ENCODE data around the gene BMP10.

Gene BMP10

GRCh38 chr2:68837164-68837860 is 33.9 kb downstream of the BMP10 start:
- DNase-seq (ENCODE audit: extremely low read depth, low read depth): no peak
- TF ChIP-seq CTCF (IDR thresholded peaks at IDR 0.05; ENCODE audit: low read depth, low read length, missing control alignments): peak; percentile 46

GRCh38 chr2:68835621-68836020 is 35.6 kb downstream of the BMP10 start:
- no peak for TF ChIP-seq CTCF (IDR thresholded peaks at IDR 0.05; ENCODE audit: low read depth, low read length, missing control alignments)
- H3K4me3 ChIP-seq (replicated peaks; ENCODE audit: low read depth, low read length): no peak overlapping the region
- DNase-seq (ENCODE audit: extremely low read depth, low read depth): no peak

More at GRCh38 chr2:68837164-68837860, 33.9 kb downstream of the BMP10 start:
- H3K4me3 ChIP-seq (replicated peaks; ENCODE audit: low read depth, low read length): no peak overlapping the region

GRCh38 chr2:68834737-68835376 is 36.3 kb downstream of the BMP10 start:
- H3K4me3 ChIP-seq (replicated peaks; ENCODE audit: low read depth, low read length): no peak overlapping the region
- no peak for DNase-seq (ENCODE audit: extremely low read depth, low read depth)
- no peak for TF ChIP-seq CTCF (IDR thresholded peaks at IDR 0.05; ENCODE audit: low read depth, low read length, missing control alignments)

- DNase-seq (ENCODE audit: extremely low read depth, low read depth): no peak
- no peak for TF ChIP-seq CTCF (IDR thresholded peaks at IDR 0.05; ENCODE audit: low read depth, low read length, missing control alignments)
- H3K4me3 ChIP-seq (replicated peaks; ENCODE audit: low read depth, low read length): no peak overlapping the region
Observed at GRCh38 chr2:68833162-68833561, 38.0 kb downstream of the BMP10 start.

- DNase-seq (ENCODE audit: extremely low read depth, low read depth): no peak
- no peak overlapping the region for H3K4me3 ChIP-seq (replicated peaks; ENCODE audit: low read depth, low read length)
- TF ChIP-seq CTCF (IDR thresholded peaks at IDR 0.05; ENCODE audit: low read depth, low read length, missing control alignments): no peak
Observed at GRCh38 chr2:68832233-68832869, 38.8 kb downstream of the BMP10 start.

GRCh38 chr2:68831686-68832232 is 39.4 kb downstream of the BMP10 start:
- DNase-seq (ENCODE audit: extremely low read depth, low read depth): no peak
- no peak for TF ChIP-seq CTCF (IDR thresholded peaks at IDR 0.05; ENCODE audit: low read depth, low read length, missing control alignments)
- no peak overlapping the region for H3K4me3 ChIP-seq (replicated peaks; ENCODE audit: low read depth, low read length)
